Thymus (tissue), 11 donors: ENCODE measurements around the gene MEIS2. TPM values are rescaled to one million over a fixed set of nuclear protein-coding genes. Genes with fewer than 3 reads are reported as not detected.

Experiments used
- DNase-seq, 9 donors: peaks; one replicate each; pipeline ENCODE4 v3.0.0-alpha.2; 2013; ENCODE audit warnings: low spot score in 9 of 9, low read depth in 6 of 9, missing footprints in 1 of 9
- H3K27ac ChIP-seq, 2 donors: one replicate each; pipeline ENCODE4 v1.5.1; 2013; ENCODE audit warnings: control low read depth in 1 of 2, low read depth in 1 of 2, low read length in 1 of 2, mild to moderate bottlenecking in 1 of 2, moderate library complexity in 1 of 2
- H3K27me3 ChIP-seq, 2 donors: one replicate each; pipeline ENCODE4 v1.5.1; 2013; ENCODE audit warnings: low read length in 1 of 2; ENCODE audit not compliant: control insufficient read depth in 2 of 2, insufficient read depth in 1 of 2
- H3K36me3 ChIP-seq, 2 donors: one replicate each; pipeline ENCODE4 v1.5.1; 2013; ENCODE audit warnings: low read length in 1 of 2, mild to moderate bottlenecking in 1 of 2, moderate library complexity in 1 of 2; ENCODE audit not compliant: control insufficient read depth in 2 of 2, insufficient read depth in 2 of 2
- H3K4me1 ChIP-seq, 2 donors: one replicate each; pipeline ENCODE4 v1.5.1; 2013; ENCODE audit warnings: low read length in 2 of 2; ENCODE audit not compliant: control insufficient read depth in 2 of 2, insufficient read depth in 2 of 2
- H3K4me3 ChIP-seq, 2 donors: one replicate each; pipeline ENCODE4 v1.5.1; 2013; ENCODE audit warnings: low read length in 2 of 2, control low read depth in 1 of 2, mild to moderate bottlenecking in 1 of 2
- H3K9me3 ChIP-seq, 2 donors: one replicate each; pipeline ENCODE4 v1.5.1; 2013; ENCODE audit warnings: low read length in 1 of 2, mild to moderate bottlenecking in 1 of 2; ENCODE audit not compliant: control insufficient read depth in 2 of 2, insufficient read depth in 1 of 2
- WGBS: extraction: QIAGEN DNeasy Blood & Tissue Kit; methylation state at CpG from one replicate; pipeline ENCODE4 v1.1.7; 2013; 5-methylcytosine and 5-hydroxymethylcytosine counted together
- polyA plus RNA-seq: library from polyadenylated mRNA; stranded (reverse); fragments of 200-250 nt; gene quantifications from one replicate; pipeline ENCODE4 v1.2.3, GENCODE V29; 2013
- total RNA-seq: library from RNA; stranded (reverse); fragments of 120-200 nt; gene quantifications from one replicate; pipeline ENCODE4 v1.2.4, GENCODE V29; 2013
- donor health status: healthy.

The MEIS2 gene
- total and polyA plus RNA-seq, 2 donors: 20.8 to 32.7 TPM

- no peak for DNase-seq
- 91% methylated on average over 1 of the region's 1 CpG for WGBS
- Histone ChIP-seq H3K9me3 (no peaks in the 10 kb centered on the region), H3K27me3 (no peaks in the 10 kb centered on the region), H3K36me3 (no peaks in the 10 kb centered on the region), H3K27ac (no peak overlapping the region), H3K4me1 (no peaks in the 10 kb centered on the region), H3K4me3 (no peak overlapping the region)
Measured at GRCh38 chr15:37121492-37121891, 21.1 kb upstream of the MEIS2 start.

- Histone ChIP-seq H3K27ac (no peak overlapping the region), H3K27me3 (peaks cover 2 to 13% of the 10 kb centered on the region in 2 donors), H3K4me1 (no peaks in the 10 kb centered on the region), H3K9me3 (no peaks in the 10 kb centered on the region), H3K36me3 (no peaks in the 10 kb centered on the region), H3K4me3 (no peak overlapping the region)
- WGBS: 84% methylated on average over 1 of the region's 1 CpG
- no peak for DNase-seq
Measured at GRCh38 chr15:37117030-37117429, 16.7 kb upstream of the MEIS2 start.

GRCh38 chr15:37115538-37115937 lies 15.2 kb upstream of the MEIS2 start:
- Histone ChIP-seq H3K9me3 (peaks cover 0 to 2% of the 10 kb centered on the region in 2 donors), H3K4me3 (no peak overlapping the region), H3K4me1 (no peaks in the 10 kb centered on the region), H3K36me3 (no peaks in the 10 kb centered on the region), H3K27me3 (peaks cover 12 to 28% of the 10 kb centered on the region in 2 donors), H3K27ac (no peak overlapping the region)
- 94% methylated on average over 3 of the region's 3 CpGs for WGBS
- no peak for DNase-seq

DNA sequence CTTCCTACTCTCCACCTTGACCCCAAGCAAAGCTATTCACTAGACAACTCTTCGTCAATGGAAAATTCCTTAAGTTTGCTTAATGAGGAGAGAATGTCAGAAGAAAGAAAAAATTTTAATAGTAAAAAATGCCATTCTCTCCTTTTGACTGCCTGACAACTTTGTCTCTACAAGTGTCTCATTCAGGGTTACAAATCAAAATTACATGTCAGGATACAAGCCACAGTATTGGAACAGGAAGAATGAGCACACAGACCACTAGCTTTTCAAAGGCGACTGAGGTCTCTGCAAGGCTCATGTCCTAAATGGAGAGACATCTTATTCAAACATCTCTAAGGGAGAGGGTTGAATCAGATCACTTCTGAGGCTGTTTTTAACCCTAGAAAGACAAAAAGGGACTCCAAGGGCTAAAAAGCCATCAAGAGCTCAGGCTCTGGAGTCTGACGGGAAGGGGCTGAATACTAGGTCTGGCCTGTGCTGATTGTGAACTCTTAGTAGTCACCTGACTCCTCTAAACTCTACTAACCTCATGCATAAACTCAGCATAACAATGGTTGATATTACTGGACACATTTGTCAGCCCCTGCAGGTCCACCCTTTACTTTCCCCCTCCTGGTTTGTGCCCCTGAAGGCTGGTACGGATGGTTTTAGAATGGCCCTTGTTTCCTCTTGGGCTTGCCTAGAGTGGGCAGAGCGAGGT lies 12.8 kb upstream of the MEIS2 start:
- H3K36me3 ChIP-seq: no peaks in the 10 kb centered on the region
- no peak for DNase-seq
- no peaks in the 10 kb centered on the region for H3K4me1 ChIP-seq
- WGBS: 78% methylated on average over 5 of the region's 5 CpGs
- no peak overlapping the region for H3K27ac ChIP-seq
- peaks cover 0 to 2% of the 10 kb centered on the region in 2 donors for H3K9me3 ChIP-seq
- no peak overlapping the region for H3K4me3 ChIP-seq
- H3K27me3 ChIP-seq: peaks cover 31 to 51% of the 10 kb centered on the region in 2 donors

DNA sequence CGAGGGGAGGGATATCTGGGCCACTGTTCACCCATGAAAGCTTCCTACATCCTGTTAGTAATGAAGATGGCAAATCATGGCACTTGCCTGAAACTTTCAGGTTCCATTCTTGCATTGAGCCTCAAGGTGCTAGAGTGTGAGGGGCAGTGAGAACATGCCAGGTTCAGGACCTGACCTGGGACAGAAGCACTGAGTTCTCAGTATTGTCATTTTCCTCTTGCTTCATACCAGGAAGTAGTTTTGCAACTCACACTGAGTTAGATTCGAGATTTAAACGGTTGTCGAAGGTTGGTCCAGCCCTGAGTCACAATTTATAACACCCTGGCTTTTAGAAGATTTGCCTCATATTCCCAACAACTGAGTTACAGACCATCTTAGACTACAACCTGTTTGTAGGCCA lies 11.8 kb upstream of the MEIS2 start:
- Histone ChIP-seq H3K4me3 (no peak overlapping the region), H3K27me3 (peaks cover 38 to 59% of the 10 kb centered on the region in 2 donors), H3K36me3 (no peaks in the 10 kb centered on the region), H3K4me1 (no peaks in the 10 kb centered on the region), H3K9me3 (peaks cover 0 to 2% of the 10 kb centered on the region in 2 donors), H3K27ac (peak overlapping the region in 1 of 2 donors; percentile 30)
- 11% methylated on average over 4 of the region's 4 CpGs for WGBS
- DNase-seq: no peak

- peak overlapping the region in 1 of 2 donors; percentile 18 for H3K4me3 ChIP-seq
- DNase-seq: no peak
- peaks cover 0 to 2% of the 10 kb centered on the region in 2 donors for H3K9me3 ChIP-seq
- H3K27me3 ChIP-seq: peaks cover 44 to 67% of the 10 kb centered on the region in 2 donors
- H3K4me1 ChIP-seq: no peaks in the 10 kb centered on the region
- peak overlapping the region; percentile 21 to 37 for H3K27ac ChIP-seq
- 37% methylated on average over 3 of the region's 3 CpGs for WGBS
- H3K36me3 ChIP-seq: no peaks in the 10 kb centered on the region
Measured at GRCh38 chr15:37111427-37111717, 11.0 kb upstream of the MEIS2 start.

DNA sequence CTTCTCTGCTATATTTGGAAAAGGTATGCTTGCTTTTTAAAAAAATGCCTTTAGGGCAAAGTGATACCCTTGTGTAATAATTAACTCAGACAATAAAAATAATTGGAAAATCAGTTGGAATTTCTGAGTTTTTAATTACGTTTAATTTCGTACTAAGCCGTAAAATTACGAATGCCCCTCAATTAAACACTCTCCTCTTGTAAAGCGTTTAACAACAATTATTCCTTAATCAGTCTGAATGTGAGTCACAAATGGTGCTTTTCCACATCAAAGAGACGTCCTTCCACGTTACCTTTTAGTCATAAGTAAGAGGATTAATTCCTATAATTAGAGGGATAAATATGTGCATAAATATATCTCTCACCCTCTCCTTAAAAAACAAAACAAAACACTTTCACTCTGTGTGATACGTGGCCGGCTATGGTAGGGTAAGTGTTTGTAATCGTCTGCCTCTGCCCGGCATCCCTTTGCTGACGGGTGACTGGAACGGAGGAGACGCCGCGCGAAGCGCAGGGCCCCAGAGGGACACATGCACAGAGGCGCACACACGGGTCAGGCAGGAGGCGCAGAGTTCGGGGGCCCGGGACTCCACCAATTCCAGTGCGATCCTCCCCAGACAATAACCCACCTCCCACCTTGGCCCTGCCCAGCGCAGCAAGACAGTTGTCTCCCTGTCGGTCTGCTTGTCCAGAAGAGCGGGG lies 9.7 kb upstream of the MEIS2 start:
- Histone ChIP-seq H3K27ac (peak overlapping the region; percentile 69 to 75), H3K9me3 (peaks cover 0 to 2% of the 10 kb centered on the region in 2 donors), H3K36me3 (no peaks in the 10 kb centered on the region), H3K4me1 (no peaks in the 10 kb centered on the region), H3K4me3 (peak overlapping the region in 1 of 2 donors; percentile 18), H3K27me3 (peaks cover 53 to 79% of the 10 kb centered on the region in 2 donors)
- 11% methylated on average over 27 of the region's 27 CpGs for WGBS
- DNase-seq: no peak

DNA sequence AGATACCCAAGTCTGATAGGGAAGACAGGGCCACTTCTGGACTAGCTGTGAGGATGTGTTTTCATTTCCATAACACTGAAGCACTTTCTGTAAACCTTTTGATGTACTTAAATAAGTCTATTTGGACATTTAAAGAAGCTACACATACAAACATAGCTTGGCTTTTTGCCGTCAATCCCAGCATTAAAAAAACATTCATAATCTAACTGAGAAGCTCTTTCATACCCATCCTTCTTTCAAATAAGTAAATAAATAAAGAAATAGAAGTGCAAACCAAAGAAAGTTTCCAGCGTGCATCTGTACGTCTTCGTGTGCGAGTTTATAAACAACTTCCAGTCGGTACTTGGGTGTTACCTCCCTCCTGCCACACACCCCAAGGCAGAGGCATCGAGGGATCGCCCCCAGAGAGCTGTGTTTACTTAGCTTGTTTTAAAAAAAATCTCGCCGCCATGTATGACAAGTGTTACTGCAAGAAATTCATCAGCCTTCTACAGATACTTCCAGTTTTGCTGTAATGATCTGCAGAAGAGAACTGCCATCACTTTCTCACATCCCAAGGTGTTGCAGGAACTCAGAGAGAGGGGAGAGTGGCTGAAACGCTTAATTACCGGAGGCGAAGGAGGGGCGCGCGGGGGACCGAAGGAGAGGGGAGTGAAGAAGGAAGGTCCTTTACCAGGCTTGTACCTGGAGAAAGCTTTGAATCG lies 9.0 kb upstream of the MEIS2 start:
- peaks cover 54 to 86% of the 10 kb centered on the region in 2 donors for H3K27me3 ChIP-seq

More for the DNA sequence above, 9.0 kb upstream of the MEIS2 start:
- 15% methylated on average over 18 of the region's 18 CpGs for WGBS
- Histone ChIP-seq H3K27ac (peak overlapping the region in 1 of 2 donors; percentile 64), H3K4me3 (no peak overlapping the region), H3K9me3 (peaks cover 0 to 2% of the 10 kb centered on the region in 2 donors), H3K36me3 (no peaks in the 10 kb centered on the region), H3K4me1 (no peaks in the 10 kb centered on the region)
- DNase-seq: no peak
